Fibroblast of lung (primary cell): ENCODE results near the gene MRPL37. TPM values are rescaled to one million over a fixed set of nuclear protein-coding genes. Genes with fewer than 3 reads are reported as not detected.

Experiments
- DNase-seq, 2 donors: peaks; one replicate each; pipeline versions ENCODE4 v3.0.0 to v3.0.0-alpha.2; 2010; ENCODE audit warnings: low read depth in 2 of 2
- H2AFZ ChIP-seq: 2 replicates; pipeline ENCODE4 v1.5.1; 2012; ENCODE audit warnings: low read length, control low read depth, inconsistent platforms
- H3K27ac ChIP-seq: 2 replicates; pipeline ENCODE4 v1.5.1; 2011; ENCODE audit warnings: low read length, control low read depth; ENCODE audit not compliant: insufficient read depth
- H3K27me3 ChIP-seq: 2 replicates; pipeline ENCODE4 v1.5.1; 2011; ENCODE audit warnings: mild to moderate bottlenecking, low read length; ENCODE audit not compliant: control insufficient read depth, insufficient read depth
- H3K36me3 ChIP-seq: 2 replicates; pipeline ENCODE4 v1.5.1; 2011; ENCODE audit warnings: low read length; ENCODE audit not compliant: control insufficient read depth, insufficient read depth
- H3K4me1 ChIP-seq: 2 replicates; pipeline ENCODE4 v1.5.1; 2011; ENCODE audit warnings: low read length; ENCODE audit not compliant: control insufficient read depth, insufficient read depth; ENCODE audit errors: extremely low read depth
- H3K4me2 ChIP-seq: 2 replicates; pipeline ENCODE4 v1.5.1; 2011; ENCODE audit warnings: low read length, control low read depth; ENCODE audit not compliant: insufficient read depth; ENCODE audit errors: extremely low read depth
- H3K4me3 ChIP-seq, 4 experiments: fragments of 200-600 bp in 1 of 4; sonication (generic) in 1 of 4; replicated peaks in 1 of 4; 2 replicates each; pipeline ENCODE4 v1.5.1; 2011 to 2016; ENCODE audit warnings: low read length in 4 of 4, low read depth in 3 of 4, mild to moderate bottlenecking in 3 of 4, control low read depth in 2 of 4, inconsistent platforms in 1 of 4, mixed read lengths in 1 of 4; ENCODE audit not compliant: insufficient read depth in 1 of 4; ENCODE audit errors: control extremely low read depth in 1 of 4
- H3K79me2 ChIP-seq: 2 replicates; pipeline ENCODE4 v1.5.1; 2012; ENCODE audit warnings: mild to moderate bottlenecking, low read length, inconsistent platforms; ENCODE audit not compliant: control insufficient read depth, insufficient read depth
- H3K9ac ChIP-seq: 2 replicates; pipeline ENCODE4 v1.5.1; 2011; ENCODE audit warnings: mild to moderate bottlenecking, low read length, control low read depth; ENCODE audit not compliant: insufficient read depth
- H3K9me3 ChIP-seq: 2 replicates; pipeline ENCODE4 v1.5.1; 2012; ENCODE audit warnings: low read depth, low read length; ENCODE audit not compliant: control insufficient read depth, insufficient read depth
- H4K20me1 ChIP-seq: 2 replicates; pipeline ENCODE4 v1.5.1; 2011; ENCODE audit warnings: low read length; ENCODE audit not compliant: control insufficient read depth, insufficient read depth; ENCODE audit errors: extremely low read depth
- EZH2 ChIP-seq: IDR thresholded peaks from 2 replicates; pipeline ENCODE4 v1.5.1; 2012; ENCODE audit warnings: low read length, control low read depth, mild to moderate bottlenecking; ENCODE audit errors: missing control alignments
- polyA plus RNA-seq, 2 donors: library from polyadenylated mRNA; depleted of rRNA in 1 of 2; stranded (reverse) in 1 of 2; unstranded in 1 of 2; fragments of >200 nt; gene quantifications; 2 replicates each; pipeline ENCODE4 v1.2.1, GENCODE V29; 2011 to 2012; ENCODE audit warnings: missing spikeins in 1 of 2
- total RNA-seq: library from RNA; depleted of rRNA; stranded (reverse); fragments of >200 nt; gene quantifications from 2 replicates; pipeline ENCODE4 v1.2.1, GENCODE V29; 2014
- TF ChIP-seq, protein P1 (sequence below), 2 donors: IDR thresholded peaks in 1 of 2; conservative IDR thresholded peaks in 1 of 2; 1 replicate in 1 of 2; 2 replicates in 1 of 2; pipeline ENCODE4 v1.5.1; 2011 to 2012; ENCODE audit warnings: low read length in 2 of 2, control low read depth in 1 of 2, inconsistent platforms in 1 of 2, low read depth in 1 of 2, mild to moderate bottlenecking in 1 of 2

MRPL37 gene
- total and polyA plus RNA-seq, 2 donors (not counting 1 experiment from before 2014, with no cell fraction given): 21.7 to 43.6 TPM

DNA sequence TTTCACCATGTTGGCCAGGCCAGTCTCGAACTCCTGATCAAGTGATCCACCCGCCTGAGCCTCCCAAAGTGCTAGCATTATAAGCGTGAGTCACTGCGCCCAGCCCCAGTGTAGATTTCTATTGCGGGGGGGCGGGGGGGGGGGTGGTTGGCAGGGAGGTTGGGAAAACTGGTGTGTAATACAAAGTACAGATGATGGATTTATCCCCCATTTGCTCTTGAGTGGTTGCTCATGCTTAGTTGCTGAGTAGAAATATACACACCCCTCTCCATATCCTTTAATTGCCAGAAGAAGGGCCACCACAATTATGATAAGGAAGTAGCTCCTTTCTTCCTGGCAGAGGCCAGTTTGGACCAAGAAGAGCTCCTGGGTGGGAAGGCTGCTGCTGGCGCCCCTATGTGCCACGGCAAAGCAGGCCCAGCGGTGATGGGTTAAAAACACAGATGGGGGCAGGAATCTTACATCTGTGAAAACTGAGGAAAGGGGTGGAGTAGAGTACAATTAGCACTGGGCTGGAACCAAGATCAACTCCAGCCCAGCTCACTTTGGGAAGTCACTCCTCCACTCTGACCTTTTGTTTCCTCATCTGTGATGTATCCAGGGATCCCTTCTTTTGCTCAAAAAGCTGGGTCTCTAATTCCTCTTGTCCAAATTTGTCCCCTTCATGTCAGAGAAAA is 55.2 kb downstream of the MRPL37 start:
- Histone ChIP-seq H3K27ac (no peak overlapping the region), H2AFZ (no peak overlapping the region), H3K4me1 (peaks cover 23% of the 10 kb centered on the region), H3K9me3 (no peaks in the 10 kb centered on the region), H3K36me3 (no peaks in the 10 kb centered on the region), H3K4me2 (no peak overlapping the region), H4K20me1 (no peaks in the 10 kb centered on the region), H3K27me3 (no peaks in the 10 kb centered on the region), H3K9ac (no peak overlapping the region), H3K4me3 (no peak overlapping the region), H3K79me2 (no peaks in the 10 kb centered on the region)
- peak; percentile 71 to 89 for DNase-seq
- TF ChIP-seq EZH2: no peak
- TF ChIP-seq, protein P1, sequence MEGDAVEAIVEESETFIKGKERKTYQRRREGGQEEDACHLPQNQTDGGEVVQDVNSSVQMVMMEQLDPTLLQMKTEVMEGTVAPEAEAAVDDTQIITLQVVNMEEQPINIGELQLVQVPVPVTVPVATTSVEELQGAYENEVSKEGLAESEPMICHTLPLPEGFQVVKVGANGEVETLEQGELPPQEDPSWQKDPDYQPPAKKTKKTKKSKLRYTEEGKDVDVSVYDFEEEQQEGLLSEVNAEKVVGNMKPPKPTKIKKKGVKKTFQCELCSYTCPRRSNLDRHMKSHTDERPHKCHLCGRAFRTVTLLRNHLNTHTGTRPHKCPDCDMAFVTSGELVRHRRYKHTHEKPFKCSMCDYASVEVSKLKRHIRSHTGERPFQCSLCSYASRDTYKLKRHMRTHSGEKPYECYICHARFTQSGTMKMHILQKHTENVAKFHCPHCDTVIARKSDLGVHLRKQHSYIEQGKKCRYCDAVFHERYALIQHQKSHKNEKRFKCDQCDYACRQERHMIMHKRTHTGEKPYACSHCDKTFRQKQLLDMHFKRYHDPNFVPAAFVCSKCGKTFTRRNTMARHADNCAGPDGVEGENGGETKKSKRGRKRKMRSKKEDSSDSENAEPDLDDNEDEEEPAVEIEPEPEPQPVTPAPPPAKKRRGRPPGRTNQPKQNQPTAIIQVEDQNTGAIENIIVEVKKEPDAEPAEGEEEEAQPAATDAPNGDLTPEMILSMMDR (conservative IDR thresholded peaks at IDR 0.05 in 1 of 2, IDR thresholded peaks at IDR 0.05 in 1 of 2; ENCODE audit: low read depth in 1 of 2, low read length in 2 of 2): no peak

DNA sequence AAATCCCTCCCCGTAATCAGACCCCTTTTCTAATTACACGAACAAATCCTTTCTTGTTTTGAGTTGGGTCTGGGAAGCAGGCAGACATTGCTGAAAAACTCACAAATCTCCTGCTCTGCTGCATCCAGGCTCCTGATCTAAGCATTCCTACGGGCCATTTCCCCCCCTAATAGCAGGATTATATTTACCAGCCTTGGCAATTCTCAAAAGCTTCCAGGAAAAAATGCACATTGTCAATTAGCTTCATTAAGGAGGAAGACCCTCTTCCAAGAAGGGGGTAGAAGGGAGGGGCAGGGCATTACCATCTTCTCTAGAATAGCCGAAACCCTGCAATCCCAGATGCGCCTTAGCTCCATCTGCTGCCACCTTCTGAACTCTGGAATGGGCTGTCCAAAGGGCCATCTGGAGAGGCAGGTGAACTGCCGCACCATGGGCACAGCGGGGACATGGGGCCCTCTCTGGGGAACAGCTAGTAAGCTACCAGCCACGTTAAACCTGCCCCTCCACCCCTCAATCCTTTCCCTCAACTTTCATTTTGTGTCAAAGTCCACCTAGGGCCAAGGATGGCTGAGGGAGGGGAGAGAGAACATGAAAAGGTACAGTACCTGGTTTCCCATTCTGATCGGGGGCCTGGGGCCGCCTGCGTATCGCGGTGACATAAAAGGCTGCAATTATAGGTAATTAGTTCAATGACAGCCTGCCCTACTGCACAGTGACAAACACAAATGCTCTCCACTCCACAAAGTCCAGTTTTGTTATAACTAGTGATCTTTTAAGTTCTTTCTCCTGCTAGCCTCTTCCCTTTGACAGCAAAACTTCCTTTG is 56.8 kb downstream of the MRPL37 start:
- peaks cover 16% of the 10 kb centered on the region for H3K4me1 ChIP-seq

DNA sequence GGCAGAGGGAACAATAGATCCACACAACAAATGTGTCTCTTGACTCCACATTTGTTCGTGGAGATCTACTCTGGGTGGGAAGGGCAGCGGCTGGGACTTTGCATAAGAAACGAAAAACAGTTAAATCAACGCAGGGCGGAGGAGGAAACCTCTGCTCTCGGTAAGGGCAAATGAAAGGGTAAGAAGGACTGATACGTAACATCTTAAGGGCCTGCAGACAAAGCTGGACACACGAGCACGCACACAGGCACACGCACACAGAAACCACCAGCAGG is 57.3 kb downstream of the MRPL37 start:
- no peak for TF ChIP-seq EZH2
- TF ChIP-seq, protein P1 (conservative IDR thresholded peaks at IDR 0.05 in 1 of 2, IDR thresholded peaks at IDR 0.05 in 1 of 2; ENCODE audit: low read depth in 1 of 2, low read length in 2 of 2): no peak
- peaks cover 16% of the 10 kb centered on the region for H3K4me1 ChIP-seq

More for the DNA sequence above, 56.8 kb downstream of the MRPL37 start:
- Histone ChIP-seq H3K4me2 (no peak overlapping the region), H3K4me3 (no peak overlapping the region), H2AFZ (no peak overlapping the region), H3K79me2 (no peaks in the 10 kb centered on the region), H3K27me3 (no peaks in the 10 kb centered on the region), H3K36me3 (no peaks in the 10 kb centered on the region), H3K9ac (no peak overlapping the region), H3K9me3 (no peaks in the 10 kb centered on the region), H3K27ac (no peak overlapping the region), H4K20me1 (no peaks in the 10 kb centered on the region)
- DNase-seq: no peak
- no peak for TF ChIP-seq EZH2
- TF ChIP-seq, protein P1 (conservative IDR thresholded peaks at IDR 0.05 in 1 of 2, IDR thresholded peaks at IDR 0.05 in 1 of 2; ENCODE audit: low read depth in 1 of 2, low read length in 2 of 2): no peak

More for the DNA sequence above, 57.3 kb downstream of the MRPL37 start:
- Histone ChIP-seq H3K9me3 (no peaks in the 10 kb centered on the region), H3K79me2 (no peaks in the 10 kb centered on the region), H3K27ac (no peak overlapping the region), H3K36me3 (no peaks in the 10 kb centered on the region), H3K27me3 (no peaks in the 10 kb centered on the region), H3K4me3 (no peak overlapping the region), H4K20me1 (no peaks in the 10 kb centered on the region), H3K4me2 (no peak overlapping the region), H3K9ac (no peak overlapping the region), H2AFZ (no peak overlapping the region)
- no peak for DNase-seq
